BLaER1 (cell line): ENCODE results near the gene TNFAIP2.

Experiments used
- H3K27ac ChIP-seq: shearing (Covaris generic); formaldehyde crosslinking; 2 replicates; pipeline ENCODE4 v1.8.1; 2022
- H3K27me3 ChIP-seq: shearing (Covaris generic); formaldehyde crosslinking; 2 replicates; pipeline ENCODE4 v1.8.1; 2022
- H3K36me3 ChIP-seq: shearing (Covaris generic); formaldehyde crosslinking; 2 replicates; pipeline ENCODE4 v1.8.1; 2022
- H3K4me1 ChIP-seq: shearing (Covaris generic); formaldehyde crosslinking; 2 replicates; pipeline ENCODE4 v1.8.1; 2022
- H3K4me2 ChIP-seq: shearing (Covaris generic); formaldehyde crosslinking; 2 replicates; pipeline ENCODE4 v1.8.1; 2022
- H3K4me3 ChIP-seq: shearing (Covaris generic); formaldehyde crosslinking; 2 replicates; pipeline ENCODE4 v1.8.1; 2022
- H3K9ac ChIP-seq: shearing (Covaris generic); formaldehyde crosslinking; 2 replicates; pipeline ENCODE4 v1.8.1; 2022
- H3K9me3 ChIP-seq: shearing (Covaris generic); formaldehyde crosslinking; 2 replicates; pipeline ENCODE4 v1.8.1; 2022
- H4K20me1 ChIP-seq: shearing (Covaris generic); formaldehyde crosslinking; 2 replicates; pipeline ENCODE4 v1.8.1; 2022
- Cebpa-rat ChIP-seq: shearing (Covaris generic); IDR thresholded peaks from 2 replicates; pipeline ENCODE4 v1.8.1; 2022

The TNFAIP2 gene

DNA sequence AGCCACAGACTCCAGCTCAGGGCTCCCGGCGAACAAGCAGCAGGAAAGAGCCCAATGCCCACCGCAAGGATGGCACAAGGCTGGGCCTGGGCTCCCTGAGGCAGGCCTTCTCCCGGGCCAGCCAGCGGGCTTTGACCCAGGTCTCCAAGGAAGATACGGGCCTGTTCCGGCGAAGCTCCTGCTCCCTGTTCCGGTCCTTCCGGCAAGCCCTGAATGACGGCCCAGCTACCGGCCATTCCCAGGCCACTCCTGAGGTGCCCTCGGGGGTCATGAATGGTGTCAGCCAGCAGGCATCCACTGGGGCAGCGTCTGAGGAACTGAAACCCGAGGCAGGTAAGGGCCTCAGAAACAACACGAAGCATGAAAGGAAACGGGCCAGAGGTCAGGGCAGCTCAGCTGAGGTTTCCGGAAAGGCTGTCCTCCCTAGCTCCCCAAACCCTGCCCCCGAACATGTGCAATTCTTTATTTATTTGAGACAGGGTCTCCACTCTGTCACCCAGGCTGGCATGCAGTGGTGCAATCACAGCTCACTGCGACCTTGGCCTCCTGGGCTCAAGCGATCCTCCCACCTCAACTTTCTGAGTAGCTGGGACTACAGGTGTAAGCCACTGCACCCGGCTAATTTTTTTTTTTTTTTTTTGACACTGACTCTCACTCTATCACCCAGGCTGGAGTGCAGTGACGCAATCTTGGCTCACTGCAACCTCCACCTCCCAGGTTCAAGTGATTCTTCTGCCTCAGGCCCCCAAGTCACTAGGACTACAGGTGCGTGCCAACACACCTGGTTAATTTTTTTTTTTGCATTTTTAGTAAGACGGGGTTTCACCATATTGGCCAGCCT, 22.8 kb upstream of the TNFAIP2 start:
- Histone ChIP-seq H3K27me3 (peaks cover 53% of the 10 kb centered on the region), H3K4me2 (peak overlapping the region; percentile 23; the same call in 1 of the 2 replicates), H4K20me1 (peaks cover 23% of the 10 kb centered on the region), H3K9me3 (no peaks in the 10 kb centered on the region), H3K9ac (no peak overlapping the region), H3K4me1 (peaks cover 47% of the 10 kb centered on the region), H3K36me3 (no peaks in the 10 kb centered on the region), H3K4me3 (no peak overlapping the region), H3K27ac (no peak overlapping the region)
- peak; percentile 34; the same call in 1 of the 2 replicates for TF ChIP-seq Cebpa-rat

DNA sequence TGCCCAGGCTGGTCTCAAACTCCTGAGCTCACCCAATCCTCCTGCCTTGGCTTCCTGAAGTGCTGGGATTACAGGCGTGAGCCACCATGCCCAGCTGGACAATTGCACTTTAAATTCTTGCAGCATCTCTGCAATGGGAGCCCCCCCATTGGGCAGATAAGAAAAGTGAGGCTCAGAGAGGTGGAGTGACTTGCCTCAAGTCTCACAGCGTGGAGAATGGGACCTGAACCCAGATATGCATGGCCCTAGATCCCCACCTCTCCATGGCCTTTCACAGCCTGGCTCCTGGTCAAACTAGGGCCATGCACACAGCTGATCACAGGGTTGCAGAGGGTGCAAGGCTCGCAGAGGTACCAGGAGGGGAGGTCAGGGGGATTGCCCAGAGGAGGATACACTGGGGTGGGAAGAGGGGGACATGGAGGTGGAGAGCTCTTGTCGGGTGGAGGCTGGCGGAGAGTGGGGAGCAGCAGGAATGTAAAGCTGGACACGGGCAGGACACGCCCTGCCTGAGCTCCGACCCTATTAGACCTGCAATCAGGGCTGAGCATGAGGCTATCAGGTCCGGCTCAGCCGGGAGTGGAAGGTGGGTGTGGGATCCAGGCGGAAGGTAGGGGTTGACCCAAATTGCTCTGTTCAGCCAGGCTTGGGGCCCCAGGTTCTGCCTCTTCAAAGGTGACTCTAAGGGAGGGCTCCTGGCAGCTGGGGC, 21.9 kb upstream of the TNFAIP2 start:
- Histone ChIP-seq H3K9ac (no peak overlapping the region), H3K4me3 (no peak overlapping the region), H3K27me3 (peaks cover 54% of the 10 kb centered on the region), H3K36me3 (no peaks in the 10 kb centered on the region), H3K4me2 (no peak overlapping the region), H3K4me1 (peaks cover 57% of the 10 kb centered on the region), H3K9me3 (no peaks in the 10 kb centered on the region), H3K27ac (no peak overlapping the region), H4K20me1 (peaks cover 23% of the 10 kb centered on the region)
- no peak for TF ChIP-seq Cebpa-rat

- TF ChIP-seq Cebpa-rat = no peak
- peaks cover 23% of the 10 kb centered on the region for H4K20me1 ChIP-seq
- no peak overlapping the region for H3K4me2 ChIP-seq
Observed at GRCh38 chr14:103101963-103102688, 21.1 kb upstream of the TNFAIP2 start.

GRCh38 chr14:103102689-103103260, 20.5 kb upstream of the TNFAIP2 start:
- H3K27ac ChIP-seq = no peak overlapping the region
- H3K9me3 ChIP-seq = no peaks in the 10 kb centered on the region
- H3K4me1 ChIP-seq = peaks cover 60% of the 10 kb centered on the region
- H3K4me3 ChIP-seq = peak overlapping the region; percentile 25; the same call in 1 of the 2 replicates
- TF ChIP-seq Cebpa-rat = no peak
- peaks cover 54% of the 10 kb centered on the region for H3K27me3 ChIP-seq
- no peak overlapping the region for H3K9ac ChIP-seq
- H3K36me3 ChIP-seq = no peaks in the 10 kb centered on the region
- H3K4me2 ChIP-seq = no peak overlapping the region
- peaks cover 23% of the 10 kb centered on the region for H4K20me1 ChIP-seq

More at GRCh38 chr14:103101963-103102688, 21.1 kb upstream of the TNFAIP2 start:
- Histone ChIP-seq H3K4me1 (peaks cover 60% of the 10 kb centered on the region), H3K36me3 (no peaks in the 10 kb centered on the region), H3K9ac (no peak overlapping the region), H3K4me3 (no peak overlapping the region), H3K27ac (no peak overlapping the region), H3K9me3 (no peaks in the 10 kb centered on the region), H3K27me3 (peaks cover 54% of the 10 kb centered on the region)

DNA sequence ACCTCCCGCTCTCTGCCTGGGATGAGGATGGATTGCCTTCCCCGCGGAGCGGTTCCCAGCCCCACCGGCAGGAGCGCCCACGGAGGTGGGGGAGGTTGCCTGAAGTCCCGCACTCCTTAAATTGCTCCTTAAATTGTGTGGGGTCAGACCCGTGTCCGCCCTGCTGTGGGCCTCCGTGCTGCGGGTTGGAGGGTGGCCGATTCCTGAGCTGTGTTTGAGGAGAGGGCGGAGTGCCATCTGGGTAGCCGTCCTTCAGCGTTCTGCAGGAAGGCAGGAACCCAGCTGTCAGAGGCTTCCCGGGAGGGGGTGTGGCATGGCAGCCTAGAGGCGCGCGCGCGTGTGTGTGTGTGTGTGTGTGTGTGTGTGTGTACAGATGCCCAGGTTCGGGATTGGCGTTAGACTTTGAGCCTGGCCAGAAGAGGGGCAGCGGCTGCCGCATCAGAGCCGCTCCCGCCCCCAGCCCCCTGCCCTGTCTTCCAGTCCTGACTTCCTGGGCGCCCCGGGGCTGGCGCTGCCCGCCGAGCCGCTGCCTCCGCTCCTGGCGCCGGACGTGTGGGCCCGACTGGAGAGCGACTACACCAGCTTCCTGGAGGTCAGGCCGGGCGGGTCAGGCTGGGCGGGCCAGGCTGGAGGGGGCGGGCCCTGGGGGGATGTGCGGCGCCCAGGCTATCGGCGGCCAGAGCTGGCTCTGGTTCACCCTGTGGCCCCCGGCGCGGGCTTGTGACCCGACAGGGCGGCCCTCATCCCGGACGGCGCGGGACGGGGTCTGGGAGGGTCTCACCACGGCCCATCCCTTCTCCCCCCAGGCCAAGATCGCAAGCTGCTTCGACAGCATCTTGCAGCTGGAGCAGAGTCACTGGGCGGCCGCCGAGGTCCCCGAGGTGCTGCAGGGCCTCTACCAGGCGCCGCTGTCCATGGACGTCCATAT, 19.5 kb upstream of the TNFAIP2 start:
- peaks cover 69% of the 10 kb centered on the region for H3K4me1 ChIP-seq
- H3K4me3 ChIP-seq = peak overlapping the region; percentile 25; the same call in 1 of the 2 replicates
- no peak overlapping the region for H3K27ac ChIP-seq
- peak overlapping the region; percentile 70 for H3K4me2 ChIP-seq
- peaks cover 23% of the 10 kb centered on the region for H4K20me1 ChIP-seq
- H3K9ac ChIP-seq = no peak overlapping the region
- H3K27me3 ChIP-seq = peaks cover 54% of the 10 kb centered on the region
- H3K36me3 ChIP-seq = no peaks in the 10 kb centered on the region
- no peaks in the 10 kb centered on the region for H3K9me3 ChIP-seq
- TF ChIP-seq Cebpa-rat = no peak

DNA sequence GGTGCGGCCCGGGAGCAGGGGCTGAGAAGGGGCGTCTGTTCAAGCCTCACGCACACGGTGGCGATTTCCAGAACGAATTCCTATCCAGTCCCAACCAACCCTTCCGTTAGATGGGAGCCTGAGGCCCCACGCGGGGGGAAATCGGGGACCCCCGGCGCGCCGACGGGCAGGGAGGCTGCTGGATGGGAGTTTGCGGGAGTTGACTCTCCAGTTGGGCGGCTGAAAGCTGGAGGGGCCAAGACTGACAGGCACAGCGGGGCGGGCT, 18.9 kb upstream of the TNFAIP2 start:
- no peak overlapping the region for H3K9ac ChIP-seq
- H3K4me1 ChIP-seq = peaks cover 68% of the 10 kb centered on the region
- no peaks in the 10 kb centered on the region for H3K9me3 ChIP-seq
- H3K4me3 ChIP-seq = no peak overlapping the region
- H3K36me3 ChIP-seq = no peaks in the 10 kb centered on the region
- peak overlapping the region; percentile 65; the same call in 1 of the 2 replicates for H3K4me2 ChIP-seq
- no peak for TF ChIP-seq Cebpa-rat
- H3K27me3 ChIP-seq = peaks cover 54% of the 10 kb centered on the region
- no peak overlapping the region for H3K27ac ChIP-seq
- peaks cover 23% of the 10 kb centered on the region for H4K20me1 ChIP-seq

- Histone ChIP-seq H3K9ac (no peak overlapping the region), H3K4me3 (no peak overlapping the region)
Observed at GRCh38 chr14:103104654-103105452, 18.4 kb upstream of the TNFAIP2 start.

DNA sequence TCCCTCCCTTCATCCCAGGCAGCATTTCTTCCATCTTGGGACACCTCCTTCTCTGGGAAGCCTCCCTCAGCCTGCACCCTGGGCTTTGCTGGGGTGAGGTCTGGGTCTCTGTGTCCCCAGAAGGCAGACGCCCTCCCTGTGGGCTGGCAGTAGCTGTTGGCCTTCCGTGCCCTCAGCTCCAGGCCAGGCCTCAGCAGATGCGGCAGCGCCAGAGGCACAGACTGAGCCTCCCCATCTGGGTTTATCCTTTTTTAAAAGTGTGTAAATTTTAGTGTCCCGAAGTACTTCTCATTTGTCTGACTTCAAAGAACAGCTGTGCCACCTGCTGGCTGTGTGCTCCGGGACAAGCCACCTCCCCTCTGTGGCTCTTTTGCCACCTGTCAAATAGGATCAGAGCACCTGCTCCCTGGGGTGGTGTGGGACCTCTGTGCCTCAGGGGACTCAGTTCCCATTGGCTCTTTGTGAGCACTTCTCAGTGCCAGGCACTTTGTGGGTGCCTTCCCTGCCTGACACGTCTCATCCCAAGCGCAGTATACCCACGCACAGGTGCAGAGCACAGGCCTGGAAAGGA, 17.6 kb upstream of the TNFAIP2 start:
- no peaks in the 10 kb centered on the region for H3K9me3 ChIP-seq
- TF ChIP-seq Cebpa-rat = no peak
- peaks cover 48% of the 10 kb centered on the region for H3K27me3 ChIP-seq
- H4K20me1 ChIP-seq = peaks cover 23% of the 10 kb centered on the region
- H3K4me1 ChIP-seq = peaks cover 67% of the 10 kb centered on the region
- no peaks in the 10 kb centered on the region for H3K36me3 ChIP-seq
- no peak overlapping the region for H3K4me3 ChIP-seq
- peak overlapping the region; percentile 65 for H3K4me2 ChIP-seq
- no peak overlapping the region for H3K9ac ChIP-seq
- peak overlapping the region; percentile 23; the same call in 1 of the 2 replicates for H3K27ac ChIP-seq

More at GRCh38 chr14:103104654-103105452, 18.4 kb upstream of the TNFAIP2 start:
- H3K27me3 ChIP-seq = peaks cover 54% of the 10 kb centered on the region
- no peaks in the 10 kb centered on the region for H3K36me3 ChIP-seq
- no peak for TF ChIP-seq Cebpa-rat
- no peaks in the 10 kb centered on the region for H3K9me3 ChIP-seq
- H3K4me2 ChIP-seq = peak overlapping the region; percentile 65
- H3K27ac ChIP-seq = no peak overlapping the region
- peaks cover 66% of the 10 kb centered on the region for H3K4me1 ChIP-seq
- H4K20me1 ChIP-seq = peaks cover 23% of the 10 kb centered on the region
